Neural crest cell (in vitro differentiated cells): ENCODE measurements around the gene AMHR2. TPM values are rescaled to one million over a fixed set of nuclear protein-coding genes. Genes with fewer than 3 reads are reported as not detected.
A peak's percentile ranks its signal among the peaks of the same experiment; 100 is the strongest.
"Not testable (repeated sequence)": the region's sequence is repeated elsewhere in the genome, so short reads cannot be mapped to it uniquely, and the experiment has no call there.

Source experiments
- DNase-seq: peaks from one replicate; pipeline ENCODE4 v3.0.0; 2021; ENCODE audit warnings: low read depth, mixed read lengths, low spot score
- H3K27ac Mint-ChIP-seq: one replicate; pipeline ENCODE4 v1.8.0; 2021; ENCODE audit warnings: mild to moderate bottlenecking, mixed read lengths; ENCODE audit not compliant: unreplicated experiment
- H3K27me3 Mint-ChIP-seq: 2 replicates; pipeline ENCODE4 v1.8.0; 2021; ENCODE audit warnings: low read depth, mild to moderate bottlenecking, mixed read lengths
- H3K36me3 Mint-ChIP-seq: 2 replicates; pipeline ENCODE4 v1.8.0; 2021; ENCODE audit warnings: low read depth, mild to moderate bottlenecking, mixed read lengths
- H3K4me1 Mint-ChIP-seq: 2 replicates; pipeline ENCODE4 v1.8.0; 2021; ENCODE audit warnings: mixed read lengths
- H3K4me3 Mint-ChIP-seq: one replicate; pipeline ENCODE4 v1.8.0; 2021; ENCODE audit warnings: mild to moderate bottlenecking, mixed read lengths
- H3K9me3 Mint-ChIP-seq: 2 replicates; pipeline ENCODE4 v1.8.0; 2021; ENCODE audit warnings: mixed read lengths
- total RNA-seq: library from RNA; stranded (reverse); gene quantifications from 2 replicates; pipeline ENCODE4 v1.2.1, GENCODE V29; 2021
- TF ChIP-seq, protein P1 (sequence below): fragments of 200-600 bp; sonication (generic); conservative IDR thresholded peaks from 2 replicates; pipeline ENCODE4 v1.5.0; 2021; ENCODE audit warnings: antibody characterized with exemption, mild to moderate bottlenecking

AMHR2 gene
- total RNA-seq, 1 donor from 2014 or later = not detected

DNA sequence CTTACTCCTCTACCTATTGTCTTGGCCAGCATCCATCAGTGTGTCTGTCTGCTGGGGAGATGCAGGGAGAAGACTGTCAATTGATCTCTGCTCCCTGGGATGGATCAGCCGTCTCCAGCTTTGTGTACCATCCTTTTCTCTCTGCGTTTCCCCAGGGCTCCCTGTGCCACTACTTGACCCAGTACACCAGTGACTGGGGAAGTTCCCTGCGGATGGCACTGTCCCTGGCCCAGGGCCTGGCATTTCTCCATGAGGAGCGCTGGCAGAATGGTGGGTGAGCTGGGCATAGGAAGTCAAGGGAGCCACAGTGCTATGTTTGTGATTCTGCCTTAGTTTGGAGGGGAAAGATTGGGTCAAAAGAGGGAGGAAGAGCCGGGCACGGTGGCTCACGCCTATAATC, 5.1 kb downstream of the AMHR2 start:
- no peak for DNase-seq
- Mint-ChIP-seq H3K27me3 (no peaks in the 10 kb centered on the region), H3K27ac (no peak overlapping the region), H3K4me3 (no peak overlapping the region), H3K36me3 (no peaks in the 10 kb centered on the region), H3K9me3 (no peaks in the 10 kb centered on the region), H3K4me1 (no peaks in the 10 kb centered on the region)
- TF ChIP-seq, protein P1, sequence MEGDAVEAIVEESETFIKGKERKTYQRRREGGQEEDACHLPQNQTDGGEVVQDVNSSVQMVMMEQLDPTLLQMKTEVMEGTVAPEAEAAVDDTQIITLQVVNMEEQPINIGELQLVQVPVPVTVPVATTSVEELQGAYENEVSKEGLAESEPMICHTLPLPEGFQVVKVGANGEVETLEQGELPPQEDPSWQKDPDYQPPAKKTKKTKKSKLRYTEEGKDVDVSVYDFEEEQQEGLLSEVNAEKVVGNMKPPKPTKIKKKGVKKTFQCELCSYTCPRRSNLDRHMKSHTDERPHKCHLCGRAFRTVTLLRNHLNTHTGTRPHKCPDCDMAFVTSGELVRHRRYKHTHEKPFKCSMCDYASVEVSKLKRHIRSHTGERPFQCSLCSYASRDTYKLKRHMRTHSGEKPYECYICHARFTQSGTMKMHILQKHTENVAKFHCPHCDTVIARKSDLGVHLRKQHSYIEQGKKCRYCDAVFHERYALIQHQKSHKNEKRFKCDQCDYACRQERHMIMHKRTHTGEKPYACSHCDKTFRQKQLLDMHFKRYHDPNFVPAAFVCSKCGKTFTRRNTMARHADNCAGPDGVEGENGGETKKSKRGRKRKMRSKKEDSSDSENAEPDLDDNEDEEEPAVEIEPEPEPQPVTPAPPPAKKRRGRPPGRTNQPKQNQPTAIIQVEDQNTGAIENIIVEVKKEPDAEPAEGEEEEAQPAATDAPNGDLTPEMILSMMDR = no peak

DNA sequence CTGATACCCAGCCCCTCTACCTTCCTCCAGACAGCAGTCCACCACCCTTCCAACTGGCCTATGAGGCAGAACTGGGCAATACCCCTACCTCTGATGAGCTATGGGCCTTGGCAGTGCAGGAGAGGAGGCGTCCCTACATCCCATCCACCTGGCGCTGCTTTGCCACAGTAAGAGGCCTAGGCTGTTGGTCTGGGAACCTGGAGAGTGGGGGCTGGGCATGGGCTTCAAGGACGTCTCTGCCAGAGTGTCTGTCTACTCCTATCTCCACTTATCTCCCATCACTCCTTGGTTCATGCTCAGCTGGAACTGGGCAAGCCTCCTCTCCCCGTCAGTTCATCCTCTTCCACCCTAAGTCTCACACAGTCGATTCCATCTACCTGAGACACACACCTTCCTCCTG, 6.5 kb downstream of the AMHR2 start:
- Mint-ChIP-seq H3K27ac (no peak overlapping the region), H3K36me3 (no peaks in the 10 kb centered on the region), H3K4me3 (no peak overlapping the region), H3K4me1 (no peaks in the 10 kb centered on the region), H3K9me3 (no peaks in the 10 kb centered on the region), H3K27me3 (no peaks in the 10 kb centered on the region)
- TF ChIP-seq, protein P1 = no peak
- DNase-seq = no peak

DNA sequence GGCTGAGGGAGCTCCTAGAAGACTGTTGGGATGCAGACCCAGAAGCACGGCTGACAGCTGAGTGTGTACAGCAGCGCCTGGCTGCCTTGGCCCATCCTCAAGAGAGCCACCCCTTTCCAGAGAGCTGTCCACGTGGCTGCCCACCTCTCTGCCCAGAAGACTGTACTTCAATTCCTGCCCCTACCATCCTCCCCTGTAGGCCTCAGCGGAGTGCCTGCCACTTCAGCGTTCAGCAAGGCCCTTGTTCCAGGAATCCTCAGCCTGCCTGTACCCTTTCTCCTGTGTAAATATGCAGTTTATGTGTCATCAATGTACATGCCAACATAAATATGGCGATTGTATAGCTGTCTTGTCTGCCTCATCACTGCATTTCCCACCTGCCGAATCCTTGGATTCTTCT, 7.5 kb downstream of the AMHR2 start:
- TF ChIP-seq, protein P1 = no peak
- Mint-ChIP-seq H3K36me3 (no peaks in the 10 kb centered on the region), H3K4me3 (no peak overlapping the region), H3K9me3 (no peaks in the 10 kb centered on the region), H3K4me1 (no peaks in the 10 kb centered on the region), H3K27ac (peak overlapping the region; percentile 17), H3K27me3 (no peaks in the 10 kb centered on the region)
- no peak for DNase-seq

DNA sequence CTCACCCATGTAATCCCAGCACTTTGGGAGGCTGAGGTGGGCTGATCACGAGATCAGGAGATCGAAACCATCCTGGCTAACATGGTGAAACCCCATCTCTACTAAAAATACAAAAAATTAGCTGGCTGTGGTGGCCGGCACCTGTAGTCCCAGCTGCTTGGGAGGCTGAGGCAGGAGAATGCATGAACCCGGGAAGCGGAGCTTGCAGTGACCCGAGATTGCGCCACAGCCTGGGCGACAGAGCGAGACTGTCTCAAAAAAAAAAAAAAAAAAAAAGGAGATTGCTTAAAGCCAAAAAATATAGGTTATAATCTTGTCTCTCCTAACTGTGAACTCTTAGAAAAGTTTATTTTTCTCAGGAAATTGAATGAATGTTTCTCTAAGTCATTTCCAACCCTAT, 11.7 kb downstream of the AMHR2 start:
- not testable (repeated sequence) for H3K27me3 Mint-ChIP-seq, H3K27ac Mint-ChIP-seq, H3K4me3 Mint-ChIP-seq, H3K36me3 Mint-ChIP-seq, H3K4me1 Mint-ChIP-seq, H3K9me3 Mint-ChIP-seq, DNase-seq

DNA sequence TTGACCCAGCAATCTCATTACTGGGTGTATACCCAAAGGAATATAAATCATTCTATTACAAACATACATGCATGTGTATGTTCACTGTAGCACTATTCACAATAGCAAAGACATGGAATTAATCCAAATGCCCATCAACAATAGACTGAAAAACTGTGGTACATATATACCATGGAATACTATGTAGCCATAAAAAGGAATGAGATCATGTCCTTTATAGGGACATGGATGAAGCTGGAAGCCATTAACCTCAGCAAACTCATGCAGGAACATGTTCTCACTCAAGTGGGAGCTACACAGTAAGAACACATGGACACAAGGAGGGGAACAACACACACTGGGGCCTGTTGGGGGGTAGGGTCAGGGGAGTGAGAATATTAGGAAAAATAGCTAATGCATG, 15.9 kb downstream of the AMHR2 start:
- not testable (repeated sequence) for H3K27me3 Mint-ChIP-seq, H3K9me3 Mint-ChIP-seq, DNase-seq, H3K27ac Mint-ChIP-seq, H3K36me3 Mint-ChIP-seq
- peaks cover 25% of the 10 kb centered on the region for H3K4me1 Mint-ChIP-seq
- peak overlapping the region; percentile 69 for H3K4me3 Mint-ChIP-seq

DNA sequence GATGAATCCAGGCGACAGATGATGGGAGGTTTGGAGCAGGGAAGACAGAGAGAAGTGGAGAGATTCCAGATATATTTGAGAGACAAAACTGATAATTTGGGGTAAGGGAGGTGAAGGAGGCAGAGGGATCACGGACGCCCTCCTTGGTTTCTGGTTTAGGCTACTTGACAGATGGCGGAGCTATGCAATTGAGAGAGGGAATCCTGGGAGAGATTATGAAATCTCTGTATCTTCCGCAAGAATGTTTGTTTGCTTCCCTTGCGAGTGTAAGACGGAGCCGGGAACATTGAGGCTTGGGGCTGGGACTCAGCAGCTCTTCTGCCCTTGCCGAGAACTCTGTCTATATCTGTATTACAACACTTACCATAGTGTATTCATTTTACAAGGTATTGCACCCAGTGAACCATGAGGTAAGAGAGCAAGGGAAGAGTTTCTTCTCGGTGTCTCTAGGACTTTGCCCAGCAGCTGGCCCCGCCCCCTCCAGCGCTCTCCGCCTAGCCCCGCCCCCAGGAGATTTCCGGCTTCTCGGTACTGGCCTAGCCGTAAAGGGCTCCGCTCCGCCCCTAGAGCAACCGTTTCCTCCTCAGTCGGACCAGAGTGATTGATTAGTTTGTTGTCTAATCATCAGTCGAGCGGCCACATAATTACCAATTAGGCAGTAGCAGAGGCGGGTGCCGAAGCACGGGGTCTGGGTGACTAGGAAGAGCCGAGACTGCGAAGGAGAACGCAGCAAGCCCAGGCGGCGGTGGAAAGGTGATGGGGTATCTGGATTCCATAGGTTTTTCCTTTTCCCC, 17.6 kb downstream of the AMHR2 start, which contains the start of gene PRR13:
Gene PRR13 (plus strand): TSS at position 695 of the 794 bp plus-strand sequence. CDS start 981 bp downstream, outside the sequence.
- H3K27me3 Mint-ChIP-seq = no peaks in the 10 kb centered on the region
- H3K9me3 Mint-ChIP-seq = no peaks in the 10 kb centered on the region
- H3K36me3 Mint-ChIP-seq = no peaks in the 10 kb centered on the region
- TF ChIP-seq, protein P1 = no peak
- peak within 1 kb of the TSS; percentile 97 for H3K27ac Mint-ChIP-seq
- peaks cover 25% of the 10 kb centered on the region for H3K4me1 Mint-ChIP-seq
- peak within 1 kb of the TSS; percentile 92 for H3K4me3 Mint-ChIP-seq
- DNase-seq = peak; percentile 96
